A549 (cell line): ENCODE measurements around the gene ABCB11. TPM values are rescaled to one million over a fixed set of nuclear protein-coding genes. Genes with fewer than 3 reads are reported as not detected.

Source experiments
- ATAC-seq, 2 experiments: fragments of 200-7000 bp in 1 of 2; fragments of >200 bp in 1 of 2; cut with Nextera tagmentation in 1 of 2; cut with Tn5 transposase in 1 of 2; 3 replicates each; pipeline versions ENCODE4 v1.8.0 to v1.9.1; 2018 to 2020; ENCODE audit warnings: mild to moderate bottlenecking in 1 of 2, moderate library complexity in 1 of 2
- CTCF ChIA-PET: fragments of 300-600 bp; sonication (Branson Sonifier 250); formaldehyde crosslinking; extraction: SDS; loops from one replicate; lab custom pipeline; 2021; ENCODE audit warnings: antibody characterized with exemption, inconsistent platforms; lab: Yijun Ruan, JAX
- POLR2A ChIA-PET: fragments of 350-600 bp; formaldehyde crosslinking; extraction: SDS; loops from one replicate; lab custom pipeline; 2021; ENCODE audit warnings: antibody characterized with exemption, inconsistent platforms; lab: Yijun Ruan, JAX
- DNase-seq, 2 experiments: peaks; one replicate each; pipeline versions ENCODE4 v3.0.0 to v3.0.0-alpha.2; 2011 to 2016; ENCODE audit warnings: low read depth in 1 of 2, low spot score in 1 of 2
- FAIRE-seq: peaks from 2 replicates; lab custom pipeline; 2011; peaks lifted over from hg19 to GRCh38; lab: Jason Lieb, UNC
- H3K27ac ChIP-seq, 2 experiments: fragments of >200 bp; sonication (Bioruptor Twin); formaldehyde crosslinking; 3 replicates each; pipeline ENCODE4 v1.5.1; 2016 to 2017
- H3K4me1 ChIP-seq: fragments of >200 bp; sonication (Bioruptor Twin); formaldehyde crosslinking; 3 replicates; pipeline ENCODE4 v1.6.1; 2016
- H3K4me2 ChIP-seq: fragments of >200 bp; sonication (Bioruptor Twin); formaldehyde crosslinking; 3 replicates; pipeline ENCODE4 v1.6.1; 2016
- H3K4me3 ChIP-seq: fragments of >200 bp; sonication (Bioruptor Twin); formaldehyde crosslinking; 3 replicates; pipeline ENCODE4 v1.5.1; 2016
- H3K9me3 ChIP-seq: fragments of >200 bp; sonication (Bioruptor Twin); formaldehyde crosslinking; 3 replicates; pipeline ENCODE4 v1.6.1; 2016
- BHLHE40 ChIP-seq: IDR thresholded peaks from 2 replicates; pipeline ENCODE4 v1.6.1; 2012; ENCODE audit warnings: low read depth, low read length, inconsistent platforms
- CBX8 ChIP-seq: fragments of 200-600 bp; sonication (generic); IDR thresholded peaks from 2 replicates; pipeline ENCODE4 v1.6.1; 2016
- CEBPB ChIP-seq, 2 experiments: fragments of >200 bp in 1 of 2; sonication (Bioruptor Twin) in 1 of 2; formaldehyde crosslinking in 1 of 2; IDR thresholded peaks; 2 replicates each; pipeline ENCODE4 v1.6.1; 2012 to 2016
- EHMT2 ChIP-seq: fragments of 200-600 bp; sonication (generic); IDR thresholded peaks from 2 replicates; pipeline ENCODE4 v1.6.1; 2016; ENCODE audit warnings: antibody characterized with exemption, low read depth, mild to moderate bottlenecking, moderate library complexity
- ELK1 ChIP-seq: fragments of 150-350 bp; IDR thresholded peaks from 2 replicates; pipeline ENCODE4 v1.6.1; 2014; ENCODE audit warnings: low read depth, mild to moderate bottlenecking, low read length
- EP300 ChIP-seq, 2 experiments: fragments of >200 bp; sonication (Bioruptor Twin); formaldehyde crosslinking; IDR thresholded peaks; 2 replicates in 1 of 2; 3 replicates in 1 of 2; pipeline ENCODE4 v1.6.1; 2016 to 2017
- FOSL2 ChIP-seq, 2 experiments: fragments of 450-650 bp in 1 of 2; fragments of >200 bp in 1 of 2; sonication (Bioruptor Twin) in 1 of 2; formaldehyde crosslinking; IDR thresholded peaks; 2 replicates each; pipeline versions ENCODE4 v1.5.0 to v1.6.1; 2016 to 2020; ENCODE audit warnings: mild to moderate bottlenecking in 1 of 2, moderate library complexity in 1 of 2
- FOXS1 ChIP-seq: fragments of 250-450 bp; sonication (Bioruptor Pico); IDR thresholded peaks from 2 replicates; pipeline ENCODE4 v1.5.0; 2020; ENCODE audit warnings: mild to moderate bottlenecking, moderate library complexity
- JUNB ChIP-seq: fragments of >200 bp; sonication (Bioruptor Twin); formaldehyde crosslinking; IDR thresholded peaks from 2 replicates; pipeline ENCODE4 v1.6.1; 2016
- KDM1A ChIP-seq: fragments of 200-600 bp; sonication (generic); IDR thresholded peaks from 2 replicates; pipeline ENCODE4 v1.6.1; 2016; ENCODE audit warnings: low read depth, mild to moderate bottlenecking
- NFE2L2 ChIP-seq: fragments of 150-350 bp; conservative IDR thresholded peaks from 2 replicates; pipeline ENCODE4 v1.6.1; 2014; ENCODE audit warnings: low read length
- PHF8 ChIP-seq: fragments of 200-600 bp; sonication (generic); IDR thresholded peaks from 2 replicates; pipeline ENCODE4 v1.6.1; 2016; ENCODE audit warnings: low read depth, mild to moderate bottlenecking, antibody characterized with exemption, moderate library complexity, borderline replicate concordance
- POLR2A ChIP-seq: IDR thresholded peaks from 2 replicates; pipeline ENCODE4 v1.6.1; 2012; ENCODE audit warnings: mild to moderate bottlenecking, low read length
- RARB ChIP-seq: fragments of 250-450 bp; sonication (Bioruptor Pico); IDR thresholded peaks from 2 replicates; pipeline ENCODE4 v1.8.0; 2021; ENCODE audit warnings: mild to moderate bottlenecking, moderate library complexity
- RNF2 ChIP-seq: fragments of 200-600 bp; sonication (generic); IDR thresholded peaks from 2 replicates; pipeline ENCODE4 v1.6.1; 2016; ENCODE audit warnings: low read depth, mild to moderate bottlenecking, antibody characterized with exemption, moderate library complexity, borderline replicate concordance
- SMC3 ChIP-seq: fragments of >200 bp; sonication (Bioruptor Twin); formaldehyde crosslinking; IDR thresholded peaks from 3 replicates; pipeline ENCODE4 v1.6.1; 2018; ENCODE audit warnings: inconsistent platforms
- SREBF2 ChIP-seq: fragments of 450-650 bp; IDR thresholded peaks from 2 replicates; pipeline ENCODE4 v1.6.1; 2014; ENCODE audit warnings: mild to moderate bottlenecking, moderate library complexity
- ZNF302 ChIP-seq: fragments of 250-450 bp; sonication (Bioruptor Pico); IDR thresholded peaks from 2 replicates; pipeline ENCODE4 v1.9.0; 2021; ENCODE audit warnings: inconsistent platforms, mild to moderate bottlenecking, moderate library complexity
- ZSCAN20 ChIP-seq: fragments of 250-450 bp; sonication (Bioruptor Pico); IDR thresholded peaks from 2 replicates; pipeline ENCODE4 v1.8.0; 2022; ENCODE audit warnings: mild to moderate bottlenecking, moderate library complexity
- WGBS: methylation state at CpG from one replicate; pipeline ENCODE4 v1.1.6; 2017; ENCODE audit errors: missing lambda C conversion rate; 5-methylcytosine and 5-hydroxymethylcytosine counted together
- polyA plus RNA-seq, 4 experiments: library from polyadenylated mRNA; depleted of rRNA in 3 of 4; stranded (reverse); fragments of >200 nt; fragmentation: RNase III in 1 of 4; extraction: RNeasy Plus Mini Kit Qiagen cat#74134 plus additional on column Dnase treatment in 1 of 4; gene quantifications; 2 replicates in 3 of 4; 3 replicates in 1 of 4; pipeline ENCODE4 v1.2.3, GENCODE V29; 2011 to 2017
- TF ChIP-seq, protein P1 (sequence below): IDR thresholded peaks from 2 replicates; pipeline ENCODE4 v1.6.1; 2012
- TF ChIP-seq, protein P2 (sequence below): fragments of 250-450 bp; sonication (Bioruptor Pico); IDR thresholded peaks from 2 replicates; pipeline ENCODE4 v1.5.0; 2021; ENCODE audit warnings: mild to moderate bottlenecking, moderate library complexity, borderline replicate concordance
- TF ChIP-seq, protein P3 (sequence below): fragments of >200 bp; sonication (Bioruptor Twin); formaldehyde crosslinking; IDR thresholded peaks from 2 replicates; pipeline ENCODE4 v1.6.1; 2016

The ABCB11 gene
- polyA plus RNA-seq, 2 of the 4 experiments (the other 2 are of a cell fraction) = not detected

- H3K9me3 ChIP-seq = peaks cover 8% of the 10 kb centered on the region; the same call in 1 of the 3 replicates
- H3K4me3 ChIP-seq = no peak overlapping the region
- peak overlapping the region; percentile 33; the same call in 2 of the 3 replicates for H3K4me2 ChIP-seq
- POLR2A ChIA-PET = no interaction called here
- peaks cover 11% of the 10 kb centered on the region; the same call in 2 of the 3 replicates for H3K4me1 ChIP-seq
- WGBS = 6% methylated on average over 2 of the region's 2 CpGs
- ATAC-seq (peak; percentile 56 to 59; a peak in 4 of 6 replicates), DNase-seq (peak; percentile 10 to 47), FAIRE-seq (no peak)
- CTCF ChIA-PET = no interaction called here
- TF ChIP-seq FOSL2 (IDR thresholded peaks at IDR 0.05) = 0 out of 2 replicates have a peak, but pooled peaks have one; percentile 26
- no peak for TF ChIP-seq FOSL2 (CRISPR knock-in tag; IDR thresholded peaks at IDR 0.05)
- TF ChIP-seq, protein P1, sequence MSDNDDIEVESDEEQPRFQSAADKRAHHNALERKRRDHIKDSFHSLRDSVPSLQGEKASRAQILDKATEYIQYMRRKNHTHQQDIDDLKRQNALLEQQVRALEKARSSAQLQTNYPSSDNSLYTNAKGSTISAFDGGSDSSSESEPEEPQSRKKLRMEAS = no peak
- H3K27ac ChIP-seq = peak overlapping the region in 1 of 2 experiments; percentile 11; a peak in 3 of 6 replicates
These were observed 7.2 kb upstream of the ABCB11 start for GRCh38 chr2:169038338-169038757.

DNA sequence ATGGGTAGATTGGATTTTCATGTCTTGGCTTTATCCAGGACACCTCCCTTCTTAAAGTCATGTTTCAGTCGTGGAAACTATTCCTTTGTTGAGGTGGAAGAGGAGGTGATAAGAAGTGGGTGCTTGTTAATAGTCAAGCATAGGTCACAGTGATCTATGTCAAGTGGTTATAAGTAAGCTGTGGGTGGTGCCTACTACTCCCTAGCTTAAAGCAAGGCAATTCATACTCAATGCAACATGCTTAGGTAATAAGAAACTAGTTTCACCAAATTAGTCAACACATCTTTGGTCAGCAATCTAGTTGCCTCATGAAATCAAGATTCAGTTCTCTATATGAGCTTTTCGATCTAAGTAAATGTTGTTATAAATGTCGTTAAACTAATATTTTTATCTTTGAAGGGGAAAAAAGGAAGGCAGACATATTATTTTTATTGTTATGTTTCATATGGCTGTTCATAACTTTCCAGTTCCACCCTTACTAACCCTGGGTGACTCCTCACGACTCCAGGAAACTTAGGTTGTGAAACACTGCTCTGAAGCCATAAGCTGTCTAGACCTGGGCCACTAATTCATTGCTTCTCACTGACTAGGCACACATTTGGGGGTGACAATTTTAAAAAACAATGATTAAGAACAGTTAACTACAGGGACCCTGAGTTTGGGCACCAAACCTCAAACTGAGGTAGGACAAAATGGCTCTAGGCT is 5.8 kb upstream of the ABCB11 start:
- no peak for DNase-seq
- peaks cover 11% of the 10 kb centered on the region; the same call in 2 of the 3 replicates for H3K4me1 ChIP-seq
- WGBS = 56% methylated on average over 4 of the region's 4 CpGs
- H3K4me2 ChIP-seq = no peak overlapping the region
- TF ChIP-seq, protein P2, sequence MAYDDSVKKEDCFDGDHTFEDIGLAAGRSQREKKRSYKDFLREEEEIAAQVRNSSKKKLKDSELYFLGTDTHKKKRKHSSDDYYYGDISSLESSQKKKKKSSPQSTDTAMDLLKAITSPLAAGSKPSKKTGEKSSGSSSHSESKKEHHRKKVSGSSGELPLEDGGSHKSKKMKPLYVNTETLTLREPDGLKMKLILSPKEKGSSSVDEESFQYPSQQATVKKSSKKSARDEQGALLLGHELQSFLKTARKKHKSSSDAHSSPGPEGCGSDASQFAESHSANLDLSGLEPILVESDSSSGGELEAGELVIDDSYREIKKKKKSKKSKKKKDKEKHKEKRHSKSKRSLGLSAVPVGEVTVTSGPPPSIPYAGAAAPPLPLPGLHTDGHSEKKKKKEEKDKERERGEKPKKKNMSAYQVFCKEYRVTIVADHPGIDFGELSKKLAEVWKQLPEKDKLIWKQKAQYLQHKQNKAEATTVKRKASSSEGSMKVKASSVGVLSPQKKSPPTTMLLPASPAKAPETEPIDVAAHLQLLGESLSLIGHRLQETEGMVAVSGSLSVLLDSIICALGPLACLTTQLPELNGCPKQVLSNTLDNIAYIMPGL (CRISPR knock-in tag) = no peak
- TF ChIP-seq CEBPB (IDR thresholded peaks at IDR 0.05) (no peak), EHMT2 (no peak), RNF2 (no peak), ZSCAN20 (CRISPR knock-in tag) (no peak)
- no peak for ATAC-seq
- H3K27ac ChIP-seq = no peak overlapping the region
- H3K9me3 ChIP-seq = no peaks in the 10 kb centered on the region
- no peak overlapping the region for H3K4me3 ChIP-seq
- ChIA-PET CTCF (no interaction called here), POLR2A (no interaction called here)
- FAIRE-seq = no peak

GRCh38 chr2:169035887-169036286 is 4.8 kb upstream of the ABCB11 start:
- Histone ChIP-seq H3K27ac (no peak overlapping the region), H3K4me2 (no peak overlapping the region), H3K4me1 (peaks cover 11% of the 10 kb centered on the region; the same call in 2 of the 3 replicates), H3K4me3 (no peak overlapping the region), H3K9me3 (no peaks in the 10 kb centered on the region)
- ATAC-seq (no peak), FAIRE-seq (no peak), DNase-seq (no peak)
- TF ChIP-seq POLR2A = no peak
- CTCF ChIA-PET = interaction anchor here (3.3 kb wide), 1 partner anchor 73 kb away, joined by 12 read pairs; no protein-coding TSS in a partner anchor
- WGBS = 85% methylated on average over 1 of the region's 1 CpG
- POLR2A ChIA-PET = no interaction called here

- FAIRE-seq = no peak
- TF ChIP-seq, protein P3, sequence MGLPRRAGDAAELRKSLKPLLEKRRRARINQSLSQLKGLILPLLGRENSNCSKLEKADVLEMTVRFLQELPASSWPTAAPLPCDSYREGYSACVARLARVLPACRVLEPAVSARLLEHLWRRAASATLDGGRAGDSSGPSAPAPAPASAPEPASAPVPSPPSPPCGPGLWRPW = no peak
- TF ChIP-seq JUNB (no peak), ELK1 (no peak), NFE2L2 (no peak), BHLHE40 (no peak), PHF8 (no peak), RNF2 (no peak), POLR2A (no peak), CBX8 (no peak), KDM1A (no peak), RARB (CRISPR knock-in tag) (no peak), SREBF2 (no peak), SMC3 (no peak), EP300 (IDR thresholded peaks at IDR 0.05) (no peak), ZNF302 (no peak), FOXS1 (no peak)
- TF ChIP-seq, protein P1 = no peak
- TF ChIP-seq, all 56 proteins: peak for 0
- H3K4me2 ChIP-seq = no peak overlapping the region
- ChIA-PET CTCF (interaction anchor here (3.3 kb wide), 1 partner anchor 74 kb away, joined by 12 read pairs; no protein-coding TSS in a partner anchor), POLR2A (no interaction called here)
- ATAC-seq = no peak
- no peak for DNase-seq
- no peaks in the 10 kb centered on the region for H3K9me3 ChIP-seq
- H3K4me3 ChIP-seq = no peak overlapping the region
- H3K27ac ChIP-seq = no peak overlapping the region
- peaks cover 11% of the 10 kb centered on the region; the same call in 2 of the 3 replicates for H3K4me1 ChIP-seq
These were observed 3.9 kb upstream of the ABCB11 start for GRCh38 chr2:169034984-169035544.
